T-cell (primary cell): Measurements from ENCODE around the gene COA7. TPM values are rescaled to one million over a fixed set of nuclear protein-coding genes. Genes with fewer than 3 reads are reported as not detected.
"Not testable (repeated sequence)": the region's sequence is repeated elsewhere in the genome, so short reads cannot be mapped to it uniquely, and the experiment has no call there.

Experiments
- ATAC-seq, 4 experiments: fragments of 200-7000 bp in 3 of 4; fragments of 150-1000 bp in 1 of 4; cut with Tn5 transposase; replicated peaks in 1 of 4; 1 replicate in 3 of 4; 2 replicates in 1 of 4; pipeline ENCODE4 v1.10.0; 2021; ENCODE audit warnings: moderate library complexity in 3 of 4, mild to moderate bottlenecking in 2 of 4, moderate number of reproducible peaks in 1 of 4
- CTCF ChIA-PET, 2 donors: fragments of 300-600 bp; sonication (Branson Sonifier 250); formaldehyde crosslinking; loops; one replicate each; lab custom pipeline; 2022; ENCODE audit warnings: antibody characterized with exemption in 2 of 2; lab: Charles Lee
- POLR2A ChIA-PET, 2 donors: fragments of 300-600 bp; sonication (Branson Sonifier 250); formaldehyde crosslinking; loops; one replicate each; lab custom pipeline; 2022; ENCODE audit warnings: antibody characterized with exemption in 2 of 2; lab: Charles Lee
- DNase-seq, 35 experiments: peaks; one replicate each; pipeline versions ENCODE4 v3.0.0 to v3.0.0-alpha.2; 2013 to 2023
- H3K27ac ChIP-seq: one replicate; pipeline ENCODE4 v1.5.1; 2013; ENCODE audit warnings: low read length
- H3K27me3 ChIP-seq, 2 experiments: replicated peaks in 1 of 2; 1 replicate in 1 of 2; 2 replicates in 1 of 2; pipeline versions ENCODE4 v1.6.1 to v1.7.0; 2013; ENCODE audit warnings: low read length in 1 of 2, mixed read lengths in 1 of 2; ENCODE audit not compliant: control insufficient read depth in 2 of 2, insufficient read depth in 2 of 2; ENCODE audit errors: extremely low read depth in 1 of 2
- H3K36me3 ChIP-seq, 2 donors: 1 replicate in 1 of 2; 2 replicates in 1 of 2; pipeline versions ENCODE4 v1.6.1 to v1.7.0; 2013; ENCODE audit warnings: low read length in 1 of 2; ENCODE audit not compliant: control insufficient read depth in 2 of 2, insufficient read depth in 1 of 2; ENCODE audit errors: extremely low read depth in 1 of 2
- H3K4me1 ChIP-seq, 2 experiments: 1 replicate in 1 of 2; 2 replicates in 1 of 2; pipeline versions ENCODE4 v1.6.1 to v1.7.0; 2013; ENCODE audit warnings: low read length in 2 of 2, mixed read lengths in 1 of 2; ENCODE audit not compliant: insufficient read depth in 2 of 2, control insufficient read depth in 1 of 2; ENCODE audit errors: extremely low read depth in 1 of 2
- H3K4me3 ChIP-seq, 2 donors: 1 replicate in 1 of 2; 2 replicates in 1 of 2; pipeline versions ENCODE4 v1.5.1 to v1.7.0; 2013; ENCODE audit warnings: mild to moderate bottlenecking in 2 of 2, low read length in 1 of 2, moderate library complexity in 1 of 2; ENCODE audit not compliant: control insufficient read depth in 1 of 2; ENCODE audit errors: extremely low read depth in 1 of 2
- H3K9me3 ChIP-seq: 2 replicates; pipeline ENCODE4 v1.7.0; 2013
- H3K27ac Mint-ChIP-seq, 2 donors: one replicate each; pipeline ENCODE4 v1.8.0; 2020 to 2021; ENCODE audit warnings: mild to moderate bottlenecking in 2 of 2, mixed read lengths in 2 of 2
- H3K27me3 Mint-ChIP-seq, 2 donors: one replicate each; pipeline ENCODE4 v1.8.0; 2021 to 2022; ENCODE audit warnings: mixed read lengths in 2 of 2
- H3K36me3 Mint-ChIP-seq: one replicate; pipeline ENCODE4 v1.8.0; 2021; ENCODE audit warnings: mixed read lengths
- H3K4me1 Mint-ChIP-seq, 3 donors: one replicate each; pipeline ENCODE4 v1.8.0; 2020 to 2022; ENCODE audit warnings: mixed read lengths in 3 of 3, mild to moderate bottlenecking in 1 of 3
- H3K4me3 Mint-ChIP-seq, 3 donors: one replicate each; pipeline ENCODE4 v1.8.0; 2020 to 2022; ENCODE audit warnings: mild to moderate bottlenecking in 3 of 3, mixed read lengths in 3 of 3, moderate library complexity in 3 of 3
- H3K9me3 Mint-ChIP-seq, 3 donors: one replicate each; pipeline ENCODE4 v1.8.0; 2020 to 2022; ENCODE audit warnings: mixed read lengths in 3 of 3
- WGBS: methylation state at CpG from one replicate; pipeline ENCODE4 v1.1.5; 2013; ENCODE audit warnings: missing lambda C conversion rate; ENCODE audit not compliant: insufficient coverage; 5-methylcytosine and 5-hydroxymethylcytosine counted together
- total RNA-seq, 35 experiments: library from RNA in 6 of 35; stranded (reverse) in 6 of 35; fragments of 120-200 nt in 1 of 35; gene quantifications; one replicate each; pipeline versions ENCODE4 v1.2.1 to v1.2.4 and lab custom pipeline; 2013 to 2026

COA7 gene
- total RNA-seq, 5 donors from 2014 or later (not counting 1 experiment from before 2014, with no cell fraction given), result 3.2 to 4.8 (median 4.1) TPM

- POLR2A ChIA-PET, result interaction anchor here in 1 of 2 donors (0.6 kb wide), 1 partner anchor 52 kb away, joined by 3 read pairs; no protein-coding TSS in a partner anchor
- H3K36me3 ChIP-seq, result no peaks in the 10 kb centered on the region
Observed at GRCh38 chr1:52738148-52738547, 40.0 kb upstream of the COA7 start.

GRCh38 chr1:52735371-52735770, 37.2 kb upstream of the COA7 start:
- DNase-seq, H3K36me3 Mint-ChIP-seq, H3K9me3 ChIP-seq, POLR2A ChIA-PET, H3K4me3 Mint-ChIP-seq, H3K4me3 ChIP-seq, H3K27ac Mint-ChIP-seq, H3K27me3 Mint-ChIP-seq, ATAC-seq, H3K4me1 ChIP-seq, H3K9me3 Mint-ChIP-seq, H3K27ac ChIP-seq, H3K36me3 ChIP-seq, H3K27me3 ChIP-seq: not testable (repeated sequence)
- H3K4me1 Mint-ChIP-seq, result peaks cover 24 to 56% (median 34%) of the 10 kb centered on the region in 3 donors
- 100% methylated on average over 5 of the region's 9 CpGs for WGBS
- CTCF ChIA-PET, result interaction anchor here in 1 of 2 donors (0.6 kb wide), 1 partner anchor 591 kb away, joined by 4 read pairs; no protein-coding TSS in a partner anchor

More at GRCh38 chr1:52738148-52738547, 40.0 kb upstream of the COA7 start:
- CTCF ChIA-PET, result interaction anchor here in 1 of 2 donors (0.6 kb wide), 1 partner anchor 226 kb away, joined by 4 read pairs; no protein-coding TSS in a partner anchor
- Histone ChIP-seq H3K27me3 (no peaks in the 10 kb centered on the region), H3K27ac (no peak overlapping the region), H3K9me3 (no peaks in the 10 kb centered on the region), H3K4me1 (no peaks in the 10 kb centered on the region), H3K4me3 (no peak overlapping the region)
- peaks cover 29 to 49% (median 39%) of the 10 kb centered on the region in 3 donors for H3K4me1 Mint-ChIP-seq
- 96% methylated on average over 3 of the region's 5 CpGs for WGBS
- H3K27me3 Mint-ChIP-seq, result no peaks in the 10 kb centered on the region
- H3K27ac Mint-ChIP-seq, result peak overlapping the region in 1 of 2 donors; percentile 36
- ATAC-seq, result no peak
- no peak for DNase-seq
- H3K36me3 Mint-ChIP-seq, result peaks cover 3% of the 10 kb centered on the region
- no peaks in the 10 kb centered on the region for H3K9me3 Mint-ChIP-seq
- H3K4me3 Mint-ChIP-seq, result no peak overlapping the region

GRCh38 chr1:52733368-52733767, 35.2 kb upstream of the COA7 start:
- Mint-ChIP-seq H3K36me3 (peaks cover 3% of the 10 kb centered on the region), H3K27ac (no peak overlapping the region), H3K27me3 (no peaks in the 10 kb centered on the region), H3K9me3 (no peaks in the 10 kb centered on the region), H3K4me1 (peaks cover 25 to 61% (median 34%) of the 10 kb centered on the region in 3 donors), H3K4me3 (no peak overlapping the region)
- WGBS, result no CpG with 5 or more reads among the region's 3 CpGs
- no peak overlapping the region for H3K4me3 ChIP-seq
- peaks cover 0 to under 1% of the 10 kb centered on the region in 2 experiments for H3K4me1 ChIP-seq
- DNase-seq (no peak), ATAC-seq (no peak)
- POLR2A ChIA-PET, result interaction anchor here in 1 of 2 donors (1.1 kb wide), 1 partner anchor 9 kb away, joined by 3 read pairs; no protein-coding TSS in a partner anchor
- no peaks in the 10 kb centered on the region for H3K9me3 ChIP-seq
- CTCF ChIA-PET, result interaction anchor here in 1 of 2 donors (0.7 kb wide), 1 partner anchor 126 kb away, joined by 3 read pairs; no protein-coding TSS in a partner anchor
- no peaks in the 10 kb centered on the region for H3K36me3 ChIP-seq
- no peak overlapping the region for H3K27ac ChIP-seq
- no peaks in the 10 kb centered on the region for H3K27me3 ChIP-seq

- Mint-ChIP-seq H3K27me3 (peaks cover 0 to 2% of the 10 kb centered on the region in 2 donors), H3K4me1 (peaks cover 41 to 54% (median 47%) of the 10 kb centered on the region in 3 donors), H3K9me3 (no peaks in the 10 kb centered on the region), H3K36me3 (no peaks in the 10 kb centered on the region), H3K27ac (no peak overlapping the region), H3K4me3 (peak overlapping the region; percentile 79 to 94 (median 85))
- POLR2A ChIA-PET, result interaction anchor here in 1 of 2 donors (0.5 to 0.6 kb wide), 2 partner anchors 287 to 1511 kb away, joined by 5 to 6 read pairs; no protein-coding TSS in a partner anchor
- WGBS, result 95% methylated on average over 4 of the region's 6 CpGs
- no peak overlapping the region for H3K27ac ChIP-seq
- no peaks in the 10 kb centered on the region for H3K36me3 ChIP-seq
- H3K9me3 ChIP-seq, result no peaks in the 10 kb centered on the region
- ATAC-seq, result no peak
- no peak for DNase-seq
- H3K4me3 ChIP-seq, result no peak overlapping the region
- peaks cover 14 to 21% of the 10 kb centered on the region in 2 experiments for H3K4me1 ChIP-seq
- H3K27me3 ChIP-seq, result no peaks in the 10 kb centered on the region
- CTCF ChIA-PET, result interaction anchor here in 1 of 2 donors (0.9 kb wide), 1 partner anchor 847 kb away, joined by 3 read pairs; no protein-coding TSS in a partner anchor
Observed at GRCh38 chr1:52727956-52728656, 30.0 kb upstream of the COA7 start.

- Histone ChIP-seq H3K36me3 (no peaks in the 10 kb centered on the region), H3K27ac (peak overlapping the region; percentile 39), H3K4me1 (peaks cover 14 to 21% of the 10 kb centered on the region in 2 experiments), H3K4me3 (peak overlapping the region; percentile 72 to 85), H3K9me3 (no peaks in the 10 kb centered on the region), H3K27me3 (no peaks in the 10 kb centered on the region)
- WGBS, result 3% methylated on average over 6 of the region's 14 CpGs
- peak overlapping the region; percentile 40 to 80 for H3K27ac Mint-ChIP-seq
- no peaks in the 10 kb centered on the region for H3K36me3 Mint-ChIP-seq
- peaks cover 41 to 54% (median 47%) of the 10 kb centered on the region in 3 donors for H3K4me1 Mint-ChIP-seq
- POLR2A ChIA-PET, result interaction anchor here in 1 of 2 donors (0.5 to 0.6 kb wide), 2 partner anchors 23 to 587 kb away, joined by 4 to 5 read pairs; no protein-coding TSS in a partner anchor
- ATAC-seq (no peak), DNase-seq (peak in 1 of 35 experiments; percentile 28)
- H3K27me3 Mint-ChIP-seq, result peaks cover 0 to 5% of the 10 kb centered on the region in 2 donors
- CTCF ChIA-PET, result interaction anchor here in 1 of 2 donors (1.0 to 1.5 kb wide), 3 partner anchors 21 to 358 kb away, joined by 3 to 5 read pairs (median 3); partner anchors contain the start of gene ECHDC2
- H3K4me3 Mint-ChIP-seq, result peak overlapping the region; percentile 79 to 94 (median 85)
- no peaks in the 10 kb centered on the region for H3K9me3 Mint-ChIP-seq
Observed at GRCh38 chr1:52727114-52727586, 29.0 kb upstream of the COA7 start.
